Immature natural killer cell (primary cell): Measurements from ENCODE around the gene VTI1A. TPM values are rescaled to one million over a fixed set of nuclear protein-coding genes. Genes with fewer than 3 reads are reported as not detected.

Source experiments
- DNase-seq, 3 donors: peaks; one replicate each; pipeline ENCODE4 v3.0.0; 2022; ENCODE audit warnings: mixed read lengths in 1 of 3
- H3K27ac Mint-ChIP-seq, 6 donors: one replicate each; pipeline ENCODE4 v1.8.0; 2020; ENCODE audit warnings: mixed read lengths in 6 of 6, mild to moderate bottlenecking in 5 of 6, inconsistent platforms in 4 of 6, moderate library complexity in 3 of 6
- H3K27me3 Mint-ChIP-seq, 3 donors: one replicate each; pipeline ENCODE4 v1.8.0; 2020 to 2021; ENCODE audit warnings: low read depth in 3 of 3, mild to moderate bottlenecking in 3 of 3, mixed read lengths in 3 of 3, moderate library complexity in 3 of 3, inconsistent platforms in 1 of 3
- H3K36me3 Mint-ChIP-seq, 3 donors: one replicate each; pipeline ENCODE4 v1.8.0; 2020; ENCODE audit warnings: mixed read lengths in 3 of 3, inconsistent platforms in 2 of 3, mild to moderate bottlenecking in 2 of 3
- H3K4me1 Mint-ChIP-seq, 2 donors: one replicate each; pipeline ENCODE4 v1.8.0; 2020; ENCODE audit warnings: inconsistent platforms in 2 of 2, mild to moderate bottlenecking in 2 of 2, mixed read lengths in 2 of 2, moderate library complexity in 1 of 2
- H3K4me3 Mint-ChIP-seq, 5 donors: one replicate each; pipeline ENCODE4 v1.8.0; 2020; ENCODE audit warnings: mild to moderate bottlenecking in 5 of 5, mixed read lengths in 5 of 5, inconsistent platforms in 3 of 5, moderate library complexity in 3 of 5
- H3K9me3 Mint-ChIP-seq, 6 donors: one replicate each; pipeline ENCODE4 v1.8.0; 2020; ENCODE audit warnings: mild to moderate bottlenecking in 6 of 6, mixed read lengths in 6 of 6, inconsistent platforms in 4 of 6, moderate library complexity in 3 of 6
- polyA plus RNA-seq, 3 donors: library from polyadenylated mRNA; unstranded; fragments of 300-500 nt; fragmentation: Illumina TruSeq; gene quantifications; one replicate each; pipeline ENCODE4 v1.2.3, GENCODE V29; 2021

VTI1A gene
- polyA plus RNA-seq, 3 donors from 2014 or later = 15.0 to 40.2 (median 31.2) TPM

GRCh38 chr10:112805701-112806100 is 358.7 kb downstream of the VTI1A start:
- DNase-seq = no peak
- no peak overlapping the region for H3K4me3 Mint-ChIP-seq
- H3K27me3 Mint-ChIP-seq = no peaks in the 10 kb centered on the region
- H3K4me1 Mint-ChIP-seq = no peaks in the 10 kb centered on the region
- H3K27ac Mint-ChIP-seq = no peak overlapping the region
- H3K9me3 Mint-ChIP-seq = no peaks in the 10 kb centered on the region
- peaks cover 8 to 16% (median 13%) of the 10 kb centered on the region in 3 donors for H3K36me3 Mint-ChIP-seq

DNA sequence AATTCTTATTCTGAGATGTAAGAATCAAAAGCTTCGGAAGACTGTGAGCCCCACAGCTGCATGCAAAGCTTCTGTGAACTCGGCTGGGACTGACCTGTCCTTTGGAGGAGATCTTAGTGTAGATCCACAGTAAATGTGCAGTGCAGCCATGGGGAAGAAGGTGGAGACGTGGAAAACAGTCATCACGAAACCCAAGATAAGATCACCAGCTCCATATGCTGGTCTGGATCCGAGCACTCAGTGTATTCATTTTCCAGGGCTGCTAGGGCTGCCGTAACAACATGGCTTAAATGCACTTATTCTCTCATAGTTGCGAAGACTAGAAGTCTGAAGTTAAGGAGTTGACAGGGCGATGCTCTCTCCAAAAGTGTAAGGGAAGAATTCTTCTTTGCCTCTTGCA is 360.0 kb downstream of the VTI1A start:
- H3K4me3 Mint-ChIP-seq = no peak overlapping the region
- H3K4me1 Mint-ChIP-seq = no peaks in the 10 kb centered on the region

GRCh38 chr10:112809736-112810135 is 362.7 kb downstream of the VTI1A start:
- H3K4me3 Mint-ChIP-seq = no peak overlapping the region

More for the DNA sequence above, 360.0 kb downstream of the VTI1A start:
- Mint-ChIP-seq H3K27ac (no peak overlapping the region), H3K9me3 (no peaks in the 10 kb centered on the region), H3K36me3 (peaks cover 8 to 17% (median 16%) of the 10 kb centered on the region in 3 donors), H3K27me3 (no peaks in the 10 kb centered on the region)
- no peak for DNase-seq

GRCh38 chr10:112810711-112811151 is 363.7 kb downstream of the VTI1A start:
- no peak overlapping the region for H3K27ac Mint-ChIP-seq
- H3K36me3 Mint-ChIP-seq = peaks cover 5 to 23% (median 12%) of the 10 kb centered on the region in 3 donors
- H3K9me3 Mint-ChIP-seq = no peaks in the 10 kb centered on the region
- H3K4me1 Mint-ChIP-seq = peaks cover 20 to 24% of the 10 kb centered on the region in 2 donors
- no peak overlapping the region for H3K4me3 Mint-ChIP-seq
- H3K27me3 Mint-ChIP-seq = peaks cover 0 to 7% (median 0%) of the 10 kb centered on the region in 3 donors
- no peak for DNase-seq

More at GRCh38 chr10:112809736-112810135, 362.7 kb downstream of the VTI1A start:
- Mint-ChIP-seq H3K36me3 (peaks cover 5 to 17% (median 12%) of the 10 kb centered on the region in 3 donors), H3K9me3 (no peaks in the 10 kb centered on the region), H3K27ac (no peak overlapping the region), H3K27me3 (peaks cover 0 to 7% (median 0%) of the 10 kb centered on the region in 3 donors), H3K4me1 (peaks cover 10 to 14% of the 10 kb centered on the region in 2 donors)
- no peak for DNase-seq

GRCh38 chr10:112811741-112812551 is 364.9 kb downstream of the VTI1A start:
- Mint-ChIP-seq H3K36me3 (peaks cover 10 to 34% (median 13%) of the 10 kb centered on the region in 3 donors), H3K27me3 (peaks cover 0 to 7% (median 0%) of the 10 kb centered on the region in 3 donors), H3K27ac (no peak overlapping the region), H3K9me3 (no peaks in the 10 kb centered on the region), H3K4me3 (no peak overlapping the region), H3K4me1 (peaks cover 25 to 34% of the 10 kb centered on the region in 2 donors)
- DNase-seq = no peak

GRCh38 chr10:112812586-112812985 is 365.6 kb downstream of the VTI1A start:
- H3K27ac Mint-ChIP-seq = no peak overlapping the region
- peaks cover 12 to 40% (median 14%) of the 10 kb centered on the region in 3 donors for H3K36me3 Mint-ChIP-seq
- no peak overlapping the region for H3K4me3 Mint-ChIP-seq
- H3K4me1 Mint-ChIP-seq = peaks cover 25 to 34% of the 10 kb centered on the region in 2 donors
- H3K9me3 Mint-ChIP-seq = no peaks in the 10 kb centered on the region
- H3K27me3 Mint-ChIP-seq = peaks cover 0 to 10% (median 0%) of the 10 kb centered on the region in 3 donors
- no peak for DNase-seq

DNA sequence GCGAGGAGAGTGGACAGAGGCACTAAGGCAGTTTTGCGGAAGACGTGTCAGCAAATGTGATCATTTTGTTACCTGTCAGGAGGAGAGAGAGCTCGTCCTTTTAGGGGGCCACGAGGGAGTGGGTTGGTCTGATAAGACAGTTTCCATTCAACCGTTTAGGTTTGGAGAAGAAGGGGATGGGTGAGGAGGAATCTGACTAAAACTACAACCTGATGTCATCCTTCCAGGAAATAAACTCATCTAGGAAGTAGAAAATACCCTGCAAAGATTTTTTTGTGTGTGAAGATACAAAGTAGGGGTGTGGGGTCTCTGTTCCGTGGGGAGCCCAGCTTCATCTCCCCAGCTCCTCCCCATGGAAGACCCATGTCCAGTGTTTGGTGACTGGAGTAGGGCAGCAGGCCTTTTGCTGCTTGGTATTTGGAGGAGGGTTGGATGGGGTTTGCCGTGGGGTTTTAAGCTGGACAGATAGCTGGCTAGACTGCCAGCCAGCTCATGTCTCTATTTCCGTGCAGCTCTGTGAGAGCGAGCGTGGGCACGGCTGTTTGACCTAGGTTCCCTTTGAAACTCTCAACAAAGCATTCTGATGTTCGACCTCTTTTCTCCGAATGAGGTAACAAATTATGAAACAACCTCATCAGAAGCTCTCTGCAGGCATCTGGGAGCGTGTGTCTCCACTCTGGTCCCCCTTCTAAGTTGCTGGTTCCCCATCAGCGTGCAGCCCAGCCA is 367.0 kb downstream of the VTI1A start:
- Mint-ChIP-seq H3K9me3 (no peaks in the 10 kb centered on the region), H3K27me3 (peaks cover 0 to 10% (median 0%) of the 10 kb centered on the region in 3 donors), H3K36me3 (peaks cover 14 to 41% (median 16%) of the 10 kb centered on the region in 3 donors), H3K27ac (peak overlapping the region in 2 of 6 donors; percentile 1 to 51), H3K4me3 (peak overlapping the region in 1 of 5 donors; percentile 34), H3K4me1 (peaks cover 25 to 34% of the 10 kb centered on the region in 2 donors)
- no peak for DNase-seq

- Mint-ChIP-seq H3K27ac (peak overlapping the region; percentile 30 to 87 (median 70)), H3K4me1 (peaks cover 25 to 34% of the 10 kb centered on the region in 2 donors), H3K9me3 (no peaks in the 10 kb centered on the region), H3K27me3 (peaks cover 0 to 10% (median 2%) of the 10 kb centered on the region in 3 donors), H3K4me3 (peak overlapping the region; percentile 34 to 60 (median 56)), H3K36me3 (peaks cover 14 to 33% (median 17%) of the 10 kb centered on the region in 3 donors)
- peak; percentile 7 to 14 (median 14) for DNase-seq
These were observed 368.4 kb downstream of the VTI1A start for GRCh38 chr10:112815269-112816032.

- Mint-ChIP-seq H3K36me3 (peaks cover 16 to 27% (median 17%) of the 10 kb centered on the region in 3 donors), H3K27me3 (peaks cover 0 to 10% (median 2%) of the 10 kb centered on the region in 3 donors), H3K4me1 (peaks cover 25 to 34% of the 10 kb centered on the region in 2 donors), H3K9me3 (no peaks in the 10 kb centered on the region), H3K4me3 (peak overlapping the region in 2 of 5 donors; percentile 18 to 33), H3K27ac (peak overlapping the region in 5 of 6 donors; percentile 1 to 87 (median 64))
- DNase-seq = no peak
These were observed 369.0 kb downstream of the VTI1A start for GRCh38 chr10:112816033-112816430.

GRCh38 chr10:112816891-112817290 is 369.9 kb downstream of the VTI1A start:
- no peak for DNase-seq
- H3K4me3 Mint-ChIP-seq = no peak overlapping the region
- H3K9me3 Mint-ChIP-seq = no peaks in the 10 kb centered on the region
- peaks cover 0 to 10% (median 2%) of the 10 kb centered on the region in 3 donors for H3K27me3 Mint-ChIP-seq
- H3K36me3 Mint-ChIP-seq = peaks cover 16 to 27% (median 17%) of the 10 kb centered on the region in 3 donors
- H3K4me1 Mint-ChIP-seq = peaks cover 30 to 40% of the 10 kb centered on the region in 2 donors
- peak overlapping the region in 1 of 6 donors; percentile 19 for H3K27ac Mint-ChIP-seq

DNA sequence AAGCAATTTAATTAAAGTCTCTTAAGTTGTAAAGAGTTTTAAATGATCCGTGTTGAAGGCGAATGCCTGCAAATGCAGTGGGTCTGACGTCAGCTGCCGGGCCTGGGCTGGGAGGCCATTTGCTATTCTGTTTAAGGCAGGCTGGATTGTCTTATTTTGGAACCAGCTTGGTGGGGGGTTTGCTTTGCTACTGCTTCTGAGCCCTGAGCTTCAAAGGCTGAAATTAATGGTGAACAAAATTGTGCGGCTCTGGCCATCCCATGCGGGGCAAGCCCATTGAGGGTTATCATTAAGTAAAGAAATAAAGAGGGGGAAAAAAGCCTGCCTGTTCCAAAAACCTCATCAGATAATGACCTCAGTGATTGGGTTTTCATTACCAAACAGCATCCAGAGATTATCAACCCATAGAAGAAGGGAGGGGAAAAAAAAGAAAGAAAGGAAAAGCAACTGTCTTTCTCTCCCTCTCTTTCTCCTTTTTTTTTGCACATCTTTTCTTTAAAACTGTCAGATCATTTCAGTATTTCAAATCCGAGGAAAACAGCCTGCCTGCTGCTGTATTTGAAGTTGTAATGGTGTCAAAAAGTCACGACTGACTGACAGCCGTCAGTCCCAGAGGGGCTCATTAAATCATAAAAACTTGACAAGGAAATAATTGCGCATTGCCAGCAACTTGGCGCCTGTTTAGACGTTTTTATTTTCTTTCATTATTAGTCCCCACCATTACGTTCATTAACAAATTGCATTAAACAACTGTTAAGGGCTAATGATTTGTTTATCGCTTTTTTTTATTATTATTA is 371.2 kb downstream of the VTI1A start:
- Mint-ChIP-seq H3K27ac (no peak overlapping the region), H3K4me3 (no peak overlapping the region), H3K4me1 (peaks cover 30 to 46% of the 10 kb centered on the region in 2 donors), H3K36me3 (peaks cover 21 to 34% (median 22%) of the 10 kb centered on the region in 3 donors), H3K27me3 (peaks cover 0 to 7% (median 4%) of the 10 kb centered on the region in 3 donors), H3K9me3 (no peaks in the 10 kb centered on the region)
- DNase-seq = no peak

DNA sequence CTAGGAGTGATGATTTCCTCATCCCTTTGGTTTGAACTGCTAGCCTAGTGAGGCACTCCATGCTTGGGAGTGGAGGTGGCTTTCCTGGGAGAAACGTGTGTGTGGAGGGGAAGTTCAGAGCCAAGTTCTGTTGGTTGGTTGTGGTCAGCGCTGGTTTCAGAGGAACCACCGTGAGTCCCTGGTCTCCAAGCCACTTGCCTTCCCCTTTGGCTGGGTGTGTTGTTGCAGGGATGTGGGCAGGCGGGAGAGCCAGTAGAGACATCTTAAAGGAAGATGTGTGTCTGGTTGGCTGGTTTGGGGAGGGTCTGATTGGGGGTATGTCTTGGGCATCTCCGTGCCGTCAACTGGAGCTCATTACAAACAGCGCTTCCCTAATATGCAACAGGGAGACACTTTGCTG is 372.2 kb downstream of the VTI1A start:
- peaks cover 25 to 37% of the 10 kb centered on the region in 2 donors for H3K4me1 Mint-ChIP-seq
- H3K4me3 Mint-ChIP-seq = no peak overlapping the region
- peaks cover 21 to 34% (median 22%) of the 10 kb centered on the region in 3 donors for H3K36me3 Mint-ChIP-seq
- DNase-seq = no peak
- H3K27me3 Mint-ChIP-seq = peaks cover 2 to 6% (median 6%) of the 10 kb centered on the region in 3 donors
- H3K27ac Mint-ChIP-seq = no peak overlapping the region
- no peaks in the 10 kb centered on the region for H3K9me3 Mint-ChIP-seq
